CD4-positive, alpha-beta memory T cell (primary cell): ENCODE data around the gene CFAP46. TPM values are rescaled to one million over a fixed set of nuclear protein-coding genes. Genes with fewer than 3 reads are reported as not detected.

Experiments
- CTCF ChIA-PET: fragments of 350-600 bp; sonication (Branson Sonifier 250); formaldehyde crosslinking; loops from one replicate; lab custom pipeline; 2021; ENCODE audit warnings: inconsistent platforms; ENCODE audit not compliant: partially characterized antibody; lab: Charles Lee
- POLR2A ChIA-PET: fragments of 350-600 bp; sonication (Branson Sonifier 250); formaldehyde crosslinking; loops from one replicate; lab custom pipeline; 2021; ENCODE audit not compliant: partially characterized antibody; lab: Charles Lee
- DNase-seq, 5 donors: peaks; one replicate each; pipeline versions ENCODE4 v3.0.0 to v3.0.0-alpha.2; 2020 to 2022; ENCODE audit warnings: mixed read lengths in 1 of 5
- H3K27ac ChIP-seq: one replicate; pipeline ENCODE4 v1.7.0; 2013; ENCODE audit warnings: low read depth, low read length
- H3K27me3 ChIP-seq: 2 replicates; pipeline ENCODE4 v1.7.0; 2013; ENCODE audit warnings: mild to moderate bottlenecking, low read length, moderate library complexity; ENCODE audit not compliant: insufficient read depth
- H3K36me3 ChIP-seq: 2 replicates; pipeline ENCODE4 v1.7.0; 2013; ENCODE audit warnings: mild to moderate bottlenecking, low read length, moderate library complexity; ENCODE audit not compliant: insufficient read depth
- H3K4me1 ChIP-seq: 2 replicates; pipeline ENCODE4 v1.7.0; 2013; ENCODE audit warnings: mild to moderate bottlenecking, low read length, moderate library complexity; ENCODE audit not compliant: insufficient read depth
- H3K4me3 ChIP-seq, 2 donors: one replicate each; pipeline ENCODE4 v1.7.0; 2013; ENCODE audit warnings: low read length in 2 of 2, mild to moderate bottlenecking in 1 of 2
- H3K9me3 ChIP-seq, 2 donors: one replicate each; pipeline ENCODE4 v1.7.0; 2013; ENCODE audit warnings: low read length in 2 of 2, control low read depth in 1 of 2; ENCODE audit not compliant: control insufficient read depth in 1 of 2
- H3K27ac Mint-ChIP-seq, 7 donors: one replicate each; pipeline ENCODE4 v1.8.0; 2020 to 2021; ENCODE audit warnings: mixed read lengths in 7 of 7, mild to moderate bottlenecking in 6 of 7, inconsistent platforms in 3 of 7, moderate library complexity in 3 of 7
- H3K27me3 Mint-ChIP-seq, 2 donors: one replicate each; pipeline ENCODE4 v1.8.0; 2020 to 2021; ENCODE audit warnings: mixed read lengths in 2 of 2
- H3K36me3 Mint-ChIP-seq, 2 donors: one replicate each; pipeline ENCODE4 v1.8.0; 2020 to 2021; ENCODE audit warnings: mixed read lengths in 2 of 2, inconsistent platforms in 1 of 2, mild to moderate bottlenecking in 1 of 2
- H3K4me1 Mint-ChIP-seq, 4 donors: one replicate each; pipeline ENCODE4 v1.8.0; 2020 to 2021; ENCODE audit warnings: mixed read lengths in 4 of 4, mild to moderate bottlenecking in 1 of 4
- H3K4me3 Mint-ChIP-seq, 8 donors: one replicate each; pipeline ENCODE4 v1.8.0; 2020 to 2021; ENCODE audit warnings: mixed read lengths in 8 of 8, mild to moderate bottlenecking in 7 of 8, moderate library complexity in 6 of 8, inconsistent platforms in 3 of 8
- H3K9me3 Mint-ChIP-seq, 8 donors: one replicate each; pipeline ENCODE4 v1.8.0; 2020 to 2021; ENCODE audit warnings: mixed read lengths in 8 of 8, mild to moderate bottlenecking in 5 of 8, inconsistent platforms in 3 of 8, moderate library complexity in 1 of 8
- intact Hi-C: fragments of 100-400 bp; cut with micrococcal nuclease; formaldehyde crosslinking; loops from one replicate; pipeline ENCODE4 v1.15.1; 2023
- polyA plus RNA-seq, 2 donors: library from polyadenylated mRNA; unstranded; fragments of 300-500 nt; fragmentation: Illumina TruSeq; gene quantifications; one replicate each; pipeline ENCODE4 v1.2.3, GENCODE V29; 2021
- total RNA-seq, 2 experiments: library from RNA; stranded (reverse); gene quantifications; one replicate each; pipeline ENCODE4 v1.2.3, GENCODE V29; 2021

Gene CFAP46
- total and polyA plus RNA-seq, 4 experiments from 2014 or later, result not detected

- peaks cover 6% of the 10 kb centered on the region for H3K4me1 ChIP-seq
- no peak for DNase-seq
- Mint-ChIP-seq H3K36me3 (no peaks in the 10 kb centered on the region), H3K4me1 (peaks cover 7 to 12% (median 8%) of the 10 kb centered on the region in 4 donors), H3K9me3 (peaks cover 0 to 7% (median under 1%) of the 10 kb centered on the region in 8 donors), H3K27me3 (peaks cover 2 to 8% of the 10 kb centered on the region in 2 donors), H3K4me3 (peak overlapping the region; percentile 54 to 84 (median 80)), H3K27ac (peak overlapping the region in 1 of 7 donors; percentile 36)
- H3K27ac ChIP-seq, result no peak overlapping the region
- ChIA-PET POLR2A (no interaction called here), CTCF (no interaction called here)
- no peaks in the 10 kb centered on the region for H3K9me3 ChIP-seq
- H3K27me3 ChIP-seq, result no peaks in the 10 kb centered on the region
- intact Hi-C loops, result no loop called here
- no peaks in the 10 kb centered on the region for H3K36me3 ChIP-seq
- H3K4me3 ChIP-seq, result no peak overlapping the region
Observed at GRCh38 chr10:132847856-132848255, 94.5 kb downstream of the CFAP46 start.

- DNase-seq, result no peak
- Histone ChIP-seq H3K27me3 (no peaks in the 10 kb centered on the region), H3K27ac (no peak overlapping the region), H3K36me3 (no peaks in the 10 kb centered on the region), H3K9me3 (no peaks in the 10 kb centered on the region), H3K4me1 (peaks cover 6% of the 10 kb centered on the region), H3K4me3 (no peak overlapping the region)
- H3K27ac Mint-ChIP-seq, result no peak overlapping the region
- peaks cover 7 to 12% (median 8%) of the 10 kb centered on the region in 4 donors for H3K4me1 Mint-ChIP-seq
- CTCF ChIA-PET, result no interaction called here
- peaks cover 3 to 8% of the 10 kb centered on the region in 2 donors for H3K27me3 Mint-ChIP-seq
- peaks cover 0 to 2% of the 10 kb centered on the region in 2 donors for H3K36me3 Mint-ChIP-seq
- peak overlapping the region in 6 of 8 donors; percentile 54 to 84 (median 80) for H3K4me3 Mint-ChIP-seq
- peaks cover 0 to 12% (median 5%) of the 10 kb centered on the region in 8 donors for H3K9me3 Mint-ChIP-seq
- intact Hi-C loops, result no loop called here
- POLR2A ChIA-PET, result no interaction called here
Observed at GRCh38 chr10:132847416-132847777, 95.0 kb downstream of the CFAP46 start.

- no peak overlapping the region for H3K4me3 ChIP-seq
- peaks cover 3 to 6% of the 10 kb centered on the region in 2 donors for H3K27me3 Mint-ChIP-seq
- ChIA-PET CTCF (no interaction called here), POLR2A (no interaction called here)
- peaks cover 0 to 3% of the 10 kb centered on the region in 2 donors for H3K36me3 Mint-ChIP-seq
- no peaks in the 10 kb centered on the region for H3K27me3 ChIP-seq
- H3K9me3 ChIP-seq, result no peaks in the 10 kb centered on the region
- no peak overlapping the region for H3K27ac ChIP-seq
- H3K27ac Mint-ChIP-seq, result no peak overlapping the region
- H3K4me1 Mint-ChIP-seq, result peaks cover 7 to 12% (median 8%) of the 10 kb centered on the region in 4 donors
- H3K9me3 Mint-ChIP-seq, result peaks cover 3 to 18% (median 11%) of the 10 kb centered on the region in 8 donors
- no peak overlapping the region for H3K4me3 Mint-ChIP-seq
- no peaks in the 10 kb centered on the region for H3K36me3 ChIP-seq
- no peak for DNase-seq
- H3K4me1 ChIP-seq, result peaks cover 6% of the 10 kb centered on the region
- intact Hi-C loops, result no loop called here
Observed at GRCh38 chr10:132846631-132847415, 95.5 kb downstream of the CFAP46 start.

- Histone ChIP-seq H3K9me3 (no peaks in the 10 kb centered on the region), H3K27me3 (no peaks in the 10 kb centered on the region), H3K4me3 (no peak overlapping the region), H3K36me3 (no peaks in the 10 kb centered on the region), H3K4me1 (peaks cover 6% of the 10 kb centered on the region), H3K27ac (no peak overlapping the region)
- Mint-ChIP-seq H3K4me3 (no peak overlapping the region), H3K4me1 (peaks cover 7 to 12% (median 8%) of the 10 kb centered on the region in 4 donors), H3K36me3 (peaks cover 0 to 3% of the 10 kb centered on the region in 2 donors), H3K9me3 (peaks cover 5 to 21% (median 12%) of the 10 kb centered on the region in 8 donors), H3K27ac (no peak overlapping the region), H3K27me3 (peaks cover 3 to 6% of the 10 kb centered on the region in 2 donors)
- ChIA-PET POLR2A (no interaction called here), CTCF (no interaction called here)
- intact Hi-C loops, result no loop called here
- no peak for DNase-seq
Observed at GRCh38 chr10:132845780-132846595, 96.4 kb downstream of the CFAP46 start.

GRCh38 chr10:132845041-132845551 lies 97.3 kb downstream of the CFAP46 start:
- Mint-ChIP-seq H3K4me1 (peaks cover 7 to 12% (median 8%) of the 10 kb centered on the region in 4 donors), H3K27me3 (peaks cover 3 to 6% of the 10 kb centered on the region in 2 donors), H3K4me3 (no peak overlapping the region), H3K9me3 (peaks cover 5 to 21% (median 12%) of the 10 kb centered on the region in 8 donors), H3K27ac (no peak overlapping the region), H3K36me3 (peaks cover 0 to 3% of the 10 kb centered on the region in 2 donors)
- ChIA-PET POLR2A (no interaction called here), CTCF (no interaction called here)
- no peaks in the 10 kb centered on the region for H3K9me3 ChIP-seq
- H3K36me3 ChIP-seq, result no peaks in the 10 kb centered on the region
- H3K27me3 ChIP-seq, result no peaks in the 10 kb centered on the region
- intact Hi-C loops, result no loop called here
- H3K4me3 ChIP-seq, result no peak overlapping the region
- H3K27ac ChIP-seq, result no peak overlapping the region
- peaks cover 6% of the 10 kb centered on the region for H3K4me1 ChIP-seq
- DNase-seq, result no peak

GRCh38 chr10:132844069-132844809 lies 98.1 kb downstream of the CFAP46 start:
- H3K27ac ChIP-seq, result no peak overlapping the region
- Mint-ChIP-seq H3K4me3 (no peak overlapping the region), H3K36me3 (peaks cover 0 to 3% of the 10 kb centered on the region in 2 donors)

More at GRCh38 chr10:132844069-132844809, 98.1 kb downstream of the CFAP46 start:
- Mint-ChIP-seq H3K27ac (no peak overlapping the region), H3K27me3 (peaks cover 3 to 5% of the 10 kb centered on the region in 2 donors), H3K4me1 (peaks cover 7 to 12% (median 8%) of the 10 kb centered on the region in 4 donors), H3K9me3 (peaks cover 5 to 21% (median 12%) of the 10 kb centered on the region in 8 donors)
- Histone ChIP-seq H3K4me1 (peaks cover 6% of the 10 kb centered on the region), H3K27me3 (no peaks in the 10 kb centered on the region), H3K9me3 (no peaks in the 10 kb centered on the region), H3K4me3 (no peak overlapping the region), H3K36me3 (no peaks in the 10 kb centered on the region)
- POLR2A ChIA-PET, result no interaction called here
- CTCF ChIA-PET, result no interaction called here
- DNase-seq, result no peak
- intact Hi-C loops, result no loop called here
